ENCODE results near the gene STK10. TPM values are rescaled to one million over a fixed set of nuclear protein-coding genes. Genes with fewer than 3 reads are reported as not detected.

STK10 gene
- total and polyA plus RNA-seq, 2 of the 8 experiments (the other 6 are each of a cell fraction or from before 2014, with no cell fraction given): 10.5 to 21.4 TPM

GRCh38 chr5:172147857-172148256, 40.2 kb downstream of the STK10 start (continued):
- TF ChIP-seq JUND (IDR thresholded peaks at IDR 0.05; ENCODE audit: low read length): no peak
- no peak for TF ChIP-seq YY1 (IDR thresholded peaks at IDR 0.05; ENCODE audit: low read depth, low read length)
- TF ChIP-seq HDAC2 (IDR thresholded peaks at IDR 0.05; ENCODE audit: borderline replicate concordance in 1 of 2, low read depth in 2 of 2, low read length in 2 of 2): no peak

Data from H1 (cell line).